Left forelimb (tissue), 1 donor: ENCODE data around the gene CLK1.

ENCODE experiments used
- DNase-seq: peaks from one replicate; pipeline ENCODE4 v3.0.0-alpha.2; 2018; ENCODE audit warnings: low spot score

Gene CLK1

GRCh38 chr2:200811333-200812121 lies 52.9 kb downstream of the CLK1 start, which contains the start of gene BZW1:
BZW1 (plus strand) TSS chr2:200811910; CDS start chr2:200813218, 1,308 bp downstream.
- peak; percentile 99 for DNase-seq

GRCh38 chr2:200810998-200811332 lies 53.5 kb downstream of the CLK1 start:
- DNase-seq: no peak

- DNase-seq: no peak
Observed at GRCh38 chr2:200810252-200810997, 54.0 kb downstream of the CLK1 start.

- no peak for DNase-seq
Observed at GRCh38 chr2:200809506-200810251, 54.8 kb downstream of the CLK1 start.
